GM13977 (cell line): ENCODE measurements around the gene FADS2.

Source experiments
- DNase-seq: peaks from one replicate; pipeline ENCODE4 v3.0.0; 2012; ENCODE audit warnings: low spot score
- in situ Hi-C: fragments of 300-500 bp; cut with MboI; formaldehyde crosslinking; loops from one replicate; pipeline ENCODE4 v1.12.0; 2022; ENCODE audit warnings: low sequenced_read_pairs, low pct_unique_long_range_greater_than_20kb, mixed read lengths, inconsistent platforms; ENCODE audit not compliant: unreplicated experiment
- TF ChIP-seq, protein P1 (sequence below): IDR thresholded peaks from 2 replicates; pipeline ENCODE4 v1.5.1; 2012; ENCODE audit warnings: mild to moderate bottlenecking, control low read depth; ENCODE audit not compliant: insufficient read depth; ENCODE audit errors: extremely low read depth, missing control alignments

Gene FADS2

DNA sequence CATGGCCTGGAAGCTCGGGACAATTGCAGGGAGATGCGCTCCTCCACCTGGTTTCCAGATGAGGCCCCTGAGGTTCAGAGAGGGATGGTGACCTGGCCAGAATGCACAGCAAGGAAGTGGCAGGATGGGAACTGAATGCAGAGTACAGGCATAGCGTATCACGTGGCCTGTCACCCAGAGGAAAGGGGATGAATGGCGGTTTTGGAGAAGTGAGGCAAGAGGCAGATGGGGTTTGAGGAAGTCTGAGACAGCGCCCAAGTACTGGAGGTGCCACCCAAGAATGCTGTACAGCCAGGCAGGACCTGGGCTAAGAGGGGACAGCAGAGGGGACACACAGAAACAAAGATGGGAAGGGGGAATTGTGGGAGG, 84.4 kb downstream of the FADS2 start:
- TF ChIP-seq, protein P1, sequence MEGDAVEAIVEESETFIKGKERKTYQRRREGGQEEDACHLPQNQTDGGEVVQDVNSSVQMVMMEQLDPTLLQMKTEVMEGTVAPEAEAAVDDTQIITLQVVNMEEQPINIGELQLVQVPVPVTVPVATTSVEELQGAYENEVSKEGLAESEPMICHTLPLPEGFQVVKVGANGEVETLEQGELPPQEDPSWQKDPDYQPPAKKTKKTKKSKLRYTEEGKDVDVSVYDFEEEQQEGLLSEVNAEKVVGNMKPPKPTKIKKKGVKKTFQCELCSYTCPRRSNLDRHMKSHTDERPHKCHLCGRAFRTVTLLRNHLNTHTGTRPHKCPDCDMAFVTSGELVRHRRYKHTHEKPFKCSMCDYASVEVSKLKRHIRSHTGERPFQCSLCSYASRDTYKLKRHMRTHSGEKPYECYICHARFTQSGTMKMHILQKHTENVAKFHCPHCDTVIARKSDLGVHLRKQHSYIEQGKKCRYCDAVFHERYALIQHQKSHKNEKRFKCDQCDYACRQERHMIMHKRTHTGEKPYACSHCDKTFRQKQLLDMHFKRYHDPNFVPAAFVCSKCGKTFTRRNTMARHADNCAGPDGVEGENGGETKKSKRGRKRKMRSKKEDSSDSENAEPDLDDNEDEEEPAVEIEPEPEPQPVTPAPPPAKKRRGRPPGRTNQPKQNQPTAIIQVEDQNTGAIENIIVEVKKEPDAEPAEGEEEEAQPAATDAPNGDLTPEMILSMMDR: no peak
- in situ Hi-C loops: no loop called here
- DNase-seq: no peak

DNA sequence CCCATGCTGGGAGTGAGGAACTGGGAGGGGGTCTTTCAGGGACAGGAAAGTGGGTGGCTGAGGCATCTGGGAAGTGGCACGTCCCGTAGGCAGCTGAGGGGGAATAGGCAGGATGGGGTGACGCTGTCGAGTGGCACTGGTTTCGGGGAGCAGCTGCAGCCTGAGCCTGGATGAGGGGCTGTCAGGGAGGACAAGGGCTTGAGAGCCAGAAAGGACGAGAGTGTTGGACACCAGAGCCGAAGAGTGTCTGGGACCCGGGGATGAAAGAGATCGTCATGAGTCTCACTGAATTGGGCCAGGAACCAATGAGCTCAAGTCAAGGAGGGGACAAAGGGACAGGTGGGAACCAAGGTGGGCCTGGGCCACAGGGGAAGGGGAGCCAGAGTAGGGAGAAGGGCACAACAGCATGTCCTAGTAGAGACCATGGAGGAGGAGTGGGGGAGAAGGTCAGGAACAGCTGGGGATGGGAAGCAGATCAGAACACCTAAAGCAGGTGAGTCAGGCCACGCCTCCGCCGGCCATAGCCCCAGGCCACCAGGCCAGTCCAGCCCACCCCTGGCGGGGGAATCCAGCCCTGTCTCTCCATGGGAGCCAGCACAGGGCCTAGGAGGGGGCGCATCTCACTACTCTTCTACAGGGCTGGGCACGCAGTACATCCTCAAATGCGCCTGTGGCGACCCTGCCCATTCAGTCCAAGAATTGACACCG, 85.0 kb downstream of the FADS2 start:
- TF ChIP-seq, protein P1: no peak
- in situ Hi-C loops: no loop called here
- DNase-seq: no peak

DNA sequence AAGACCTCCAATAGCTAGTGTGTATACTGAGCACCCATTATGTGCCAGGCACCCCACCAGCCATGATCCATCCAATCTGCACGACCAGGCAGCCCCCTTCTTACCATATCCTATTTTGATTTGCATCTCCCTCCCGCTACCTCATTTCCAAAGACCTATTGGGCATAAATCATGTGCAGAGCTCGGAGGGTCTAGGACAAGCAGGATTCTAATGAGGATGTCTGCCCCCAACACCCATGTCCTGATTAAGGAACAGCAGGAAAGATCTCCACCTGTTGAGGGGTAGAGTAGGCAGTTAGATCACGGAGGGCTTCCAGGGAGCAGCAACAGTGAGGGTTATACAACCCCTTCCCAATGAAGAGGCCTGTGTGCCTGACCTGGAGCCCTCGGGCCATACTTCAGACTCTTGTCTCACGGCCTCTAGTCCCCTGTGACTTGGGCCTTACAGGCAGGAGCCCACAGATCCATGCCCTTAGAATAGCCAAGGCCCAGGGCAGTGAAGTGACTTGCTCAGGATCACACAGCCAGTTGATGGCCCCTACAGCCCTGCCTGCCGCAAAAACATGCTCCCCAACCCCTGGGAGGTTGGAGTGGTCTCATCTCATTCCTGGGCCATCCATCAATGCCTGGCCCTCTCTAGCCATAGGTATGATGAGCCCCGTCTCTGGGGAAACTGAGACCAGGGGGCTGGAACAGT, 85.7 kb downstream of the FADS2 start:
- TF ChIP-seq, protein P1: no peak
- DNase-seq: peak; percentile 14
- in situ Hi-C loops: no loop called here

DNA sequence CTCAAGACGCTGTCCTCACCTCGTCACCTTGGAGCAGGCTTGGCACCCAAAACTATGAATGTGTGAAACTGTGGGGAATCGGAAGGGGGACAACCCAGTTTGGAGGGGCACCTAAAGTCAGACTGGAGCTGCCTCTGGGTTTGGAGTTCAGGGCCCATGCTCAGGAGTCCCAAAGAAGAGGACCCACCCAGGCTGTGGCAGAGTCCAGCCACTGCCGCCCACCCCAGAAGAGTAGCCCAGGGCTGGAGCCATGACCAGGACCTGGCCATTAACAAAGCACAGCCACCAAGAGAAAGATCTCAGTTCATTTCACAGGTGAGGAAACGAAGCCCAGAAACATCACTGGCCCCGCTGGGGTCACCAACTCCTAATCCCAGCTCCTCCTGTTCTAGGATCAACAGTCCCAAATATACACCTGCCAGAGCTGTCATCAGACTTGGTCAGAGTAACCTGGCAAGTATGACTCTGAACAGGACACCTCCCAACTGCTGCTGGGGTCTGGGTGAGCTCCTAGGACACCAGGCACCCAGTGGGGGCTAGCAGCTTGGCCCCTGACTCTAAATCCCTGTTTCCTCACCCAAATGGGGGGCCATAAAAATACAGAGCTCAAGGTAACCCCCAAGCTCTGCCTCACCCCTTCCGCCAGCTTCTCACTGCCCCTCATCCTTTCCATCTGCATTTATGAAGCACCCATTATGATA, 86.5 kb downstream of the FADS2 start:
- in situ Hi-C loops: no loop called here
- TF ChIP-seq, protein P1: no peak
- no peak for DNase-seq

DNA sequence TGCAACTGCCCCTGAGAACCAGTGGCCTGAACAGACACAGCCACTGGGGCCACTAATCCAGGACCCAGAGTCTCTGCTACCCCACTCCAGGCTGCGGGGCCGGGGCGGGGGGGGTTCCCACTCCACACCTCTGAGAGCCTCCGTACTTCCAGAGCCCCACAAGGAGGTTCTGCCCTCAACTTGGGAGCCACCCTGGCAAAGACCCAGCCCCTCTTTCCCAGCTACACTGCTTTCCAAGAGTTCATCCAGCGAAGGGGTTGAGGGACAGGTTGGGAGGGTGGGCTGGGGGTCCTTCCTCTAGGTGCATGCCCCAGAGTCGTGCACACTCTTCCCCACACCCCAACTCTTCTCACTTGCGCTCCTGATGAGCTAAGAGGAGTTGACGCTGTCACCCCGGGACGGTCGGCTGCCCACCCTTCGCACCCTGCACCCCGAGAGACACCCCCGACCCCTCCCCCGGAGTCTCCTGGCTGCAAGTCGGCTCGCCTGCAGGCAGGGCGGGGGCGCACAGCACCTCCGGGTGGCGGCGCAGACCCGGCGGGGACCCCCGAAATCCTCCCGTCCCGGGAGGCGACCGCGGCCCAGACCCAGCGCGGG, 88.7 kb downstream of the FADS2 start:
- DNase-seq: peak; percentile 42
- TF ChIP-seq, protein P1: no peak
- in situ Hi-C loops: no loop called here
